ENCODE measurements around the gene AGBL1.

Gene AGBL1

GRCh38 chr15:86165265-86166211 is 85.9 kb downstream of the AGBL1 start:
- DNase-seq, result no peak

- no peak for DNase-seq
Observed at GRCh38 chr15:86167841-86168240, 88.2 kb downstream of the AGBL1 start.

GRCh38 chr15:86178845-86179244 is 99.2 kb downstream of the AGBL1 start:
- no peak for DNase-seq

- DNase-seq, result no peak
Observed at GRCh38 chr15:86183596-86184491, 104.2 kb downstream of the AGBL1 start.

GRCh38 chr15:86193716-86194380 is 114.2 kb downstream of the AGBL1 start:
- DNase-seq, result no peak

GRCh38 chr15:86197770-86198169 is 118.1 kb downstream of the AGBL1 start:
- no peak for DNase-seq

- DNase-seq, result no peak
Observed at GRCh38 chr15:86199467-86200145, 119.9 kb downstream of the AGBL1 start.

GRCh38 chr15:86201313-86202008 is 121.8 kb downstream of the AGBL1 start:
- no peak for DNase-seq

- DNase-seq, result no peak
Observed at GRCh38 chr15:86203462-86203861, 123.8 kb downstream of the AGBL1 start.

GRCh38 chr15:86205096-86205495 is 125.4 kb downstream of the AGBL1 start:
- DNase-seq, result no peak

- no peak for DNase-seq
Observed at GRCh38 chr15:86213420-86213819, 133.7 kb downstream of the AGBL1 start.

- no peak for DNase-seq
Observed at GRCh38 chr15:86213888-86214287, 134.2 kb downstream of the AGBL1 start.

- no peak for DNase-seq
Observed at GRCh38 chr15:86221119-86221518, 141.4 kb downstream of the AGBL1 start.

- no peak for DNase-seq
Observed at GRCh38 chr15:86229306-86229705, 149.6 kb downstream of the AGBL1 start.

GRCh38 chr15:86229936-86230335 is 150.3 kb downstream of the AGBL1 start:
- DNase-seq, result no peak

GRCh38 chr15:86231864-86232721 is 152.4 kb downstream of the AGBL1 start:
- peak; percentile 62 for DNase-seq

GRCh38 chr15:86235667-86236066 is 156.0 kb downstream of the AGBL1 start:
- no peak for DNase-seq

- no peak for DNase-seq
Observed at GRCh38 chr15:86236356-86237110, 156.9 kb downstream of the AGBL1 start.

GRCh38 chr15:86237111-86237500 is 157.4 kb downstream of the AGBL1 start:
- no peak for DNase-seq

Data from hematopoietic multipotent progenitor cell treated with erythropoietin and hydrocortisone succinate and interleukin-3 and kit ligand, for 4 days (in vitro differentiated cells).